Retina (tissue), 1 donor: ENCODE measurements around the gene EPYC.
"Not testable (repeated sequence)": the region's sequence is repeated elsewhere in the genome, so short reads cannot be mapped to it uniquely, and the experiment has no call there.

Experiments used
- DNase-seq: peaks from one replicate; pipeline ENCODE4 v3.0.0-alpha.2; 2016

The EPYC gene

DNA sequence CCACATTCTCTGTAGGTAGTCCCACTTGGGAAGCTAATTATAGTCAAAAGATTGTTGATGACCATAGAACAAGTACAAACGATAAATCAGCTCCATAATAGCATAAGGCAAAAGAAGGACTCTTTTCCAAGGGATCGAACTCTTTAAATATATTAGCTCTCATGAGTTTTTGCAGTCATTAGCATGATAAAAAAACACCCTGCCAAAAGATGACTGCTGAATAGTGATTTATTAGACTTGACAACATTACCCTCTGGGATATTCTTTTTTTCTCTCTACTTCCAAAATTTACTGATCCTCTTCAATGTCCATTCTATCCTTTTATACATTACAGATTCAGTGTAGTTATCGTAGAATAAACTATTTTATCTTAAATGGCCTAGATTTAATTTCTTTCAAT is 14.2 kb downstream of the EPYC start:
- no peak for DNase-seq

DNA sequence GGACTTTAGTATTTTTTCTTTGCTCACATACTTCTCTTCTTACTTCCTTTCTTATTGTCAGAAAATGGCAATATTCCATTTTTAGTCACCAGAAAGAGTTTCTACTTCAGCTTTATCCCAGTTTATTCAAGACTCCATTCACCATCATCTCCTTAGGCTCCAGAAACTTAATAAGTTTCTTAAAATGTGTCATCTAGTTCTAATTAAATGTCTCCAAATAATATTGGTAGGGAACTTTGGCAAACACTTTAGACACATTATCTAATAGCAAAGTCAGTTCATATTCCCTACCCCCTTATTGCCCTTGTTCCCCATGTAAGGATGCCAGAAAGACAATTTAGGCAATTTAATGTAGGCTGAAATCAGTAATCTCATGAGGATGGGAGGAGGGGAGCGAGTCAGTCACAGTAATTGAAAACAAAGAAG is 15.1 kb downstream of the EPYC start:
- no peak for DNase-seq

DNA sequence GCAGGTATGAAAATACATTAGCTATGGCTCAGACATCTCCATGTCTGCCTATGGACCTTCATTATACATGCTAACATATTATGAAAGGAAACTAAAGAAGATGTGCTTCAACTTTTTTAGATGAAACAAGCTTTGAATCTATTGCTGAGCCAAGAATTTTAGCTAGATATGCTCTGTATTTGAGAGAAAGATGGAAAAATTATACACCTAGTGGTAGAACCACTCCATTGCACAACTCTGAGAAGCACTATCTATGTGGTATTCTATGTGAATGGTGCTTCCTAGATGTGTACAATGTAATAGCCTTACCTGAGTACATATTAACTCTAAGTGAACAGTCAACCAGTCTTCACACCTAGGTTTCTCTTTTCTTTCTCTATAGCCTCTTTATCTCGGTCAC is 17.3 kb downstream of the EPYC start:
- DNase-seq, result no peak

DNA sequence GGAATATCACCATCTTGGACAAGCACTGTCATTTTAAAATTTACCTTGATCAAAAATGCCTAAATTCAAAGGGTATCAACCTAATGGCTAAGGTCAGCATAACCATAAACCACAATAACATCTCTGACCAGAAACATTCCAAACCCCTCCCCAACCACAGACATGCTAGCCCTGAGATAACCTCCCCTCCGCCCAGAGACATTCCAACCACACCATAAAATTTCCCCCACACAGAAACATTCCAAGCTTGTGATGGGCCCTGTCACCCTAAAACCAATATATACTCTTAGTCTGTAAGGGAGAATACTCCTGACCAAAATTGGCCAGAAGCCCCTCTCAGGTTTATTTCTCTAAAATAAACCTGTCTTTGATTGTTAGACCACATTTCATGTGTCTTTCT is 17.7 kb downstream of the EPYC start:
- no peak for DNase-seq

DNA sequence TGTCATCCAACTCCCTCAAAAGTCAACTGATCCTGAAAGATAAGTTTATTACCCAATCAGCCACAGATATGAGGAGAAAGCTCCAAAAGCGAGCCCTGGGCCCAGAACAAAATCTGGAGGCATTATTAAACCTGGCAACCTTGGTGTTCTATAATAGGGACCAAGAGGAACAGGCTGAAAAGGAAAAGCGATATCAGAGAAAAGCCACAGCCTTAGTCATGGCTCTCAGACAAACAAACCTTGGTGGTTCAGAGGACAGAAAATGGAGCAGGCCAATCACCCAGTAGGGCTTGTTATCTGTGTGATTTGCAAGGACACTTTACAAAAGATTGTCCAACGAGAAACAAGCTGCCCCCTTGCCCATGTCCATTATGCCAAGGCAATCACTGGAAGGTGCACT is 19.4 kb downstream of the EPYC start:
- DNase-seq, result not testable (repeated sequence)

DNA sequence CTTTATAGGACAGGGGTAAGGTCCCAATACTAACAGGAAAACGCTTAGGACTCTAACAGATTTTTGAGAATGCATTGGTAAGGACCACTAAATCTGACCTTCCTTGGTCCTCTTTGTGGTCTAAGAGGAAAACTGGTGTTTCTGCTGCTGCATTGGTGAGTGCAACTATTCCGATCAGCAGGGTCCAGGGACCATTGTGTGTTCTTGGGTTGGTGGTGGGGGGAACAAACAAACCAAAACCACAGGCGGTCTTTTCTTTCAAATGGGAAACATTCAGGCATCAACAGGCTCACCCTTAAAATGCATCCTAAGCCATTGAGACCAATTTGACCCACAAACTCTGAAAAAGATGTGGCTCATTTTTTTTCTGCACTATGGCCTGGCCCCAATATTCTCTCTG is 20.7 kb downstream of the EPYC start:
- DNase-seq, result no peak

DNA sequence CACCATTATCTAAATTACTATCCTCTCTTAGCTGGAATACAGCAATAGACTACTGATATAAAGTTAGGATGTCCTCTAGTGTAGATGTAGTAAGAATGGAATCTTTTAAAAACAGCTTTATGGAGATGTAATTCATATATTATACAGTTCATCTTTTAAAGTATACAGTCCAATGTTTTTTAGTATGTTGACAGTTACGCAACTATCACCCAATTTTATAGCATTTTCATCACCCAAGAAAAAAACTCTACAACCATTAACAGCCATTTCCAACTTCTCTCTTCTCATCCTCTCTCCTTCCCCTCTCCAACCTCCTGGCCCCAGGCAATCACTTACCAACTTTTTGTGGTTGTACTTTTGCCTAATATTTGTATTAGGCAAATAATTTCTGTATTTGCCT is 22.6 kb downstream of the EPYC start:
- DNase-seq, result no peak

DNA sequence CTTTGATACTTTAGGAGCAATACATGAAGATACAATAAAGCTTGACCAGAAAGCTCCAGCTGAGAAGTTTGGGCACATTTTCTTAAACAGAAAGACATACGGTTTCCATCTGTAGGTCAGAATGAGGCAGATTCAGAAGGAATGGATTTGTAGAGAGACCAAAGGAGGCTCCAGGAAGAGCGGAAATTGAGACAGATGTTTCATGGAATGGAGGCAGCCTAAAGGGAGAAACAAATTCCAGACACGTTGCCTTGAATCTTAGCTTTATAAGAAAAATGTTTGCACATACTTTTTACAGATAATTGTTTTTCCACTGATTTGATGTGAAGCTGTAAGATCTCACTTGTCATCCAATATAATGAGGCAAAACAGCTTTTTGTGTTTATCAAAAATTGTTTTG is 24.8 kb downstream of the EPYC start:
- no peak for DNase-seq

DNA sequence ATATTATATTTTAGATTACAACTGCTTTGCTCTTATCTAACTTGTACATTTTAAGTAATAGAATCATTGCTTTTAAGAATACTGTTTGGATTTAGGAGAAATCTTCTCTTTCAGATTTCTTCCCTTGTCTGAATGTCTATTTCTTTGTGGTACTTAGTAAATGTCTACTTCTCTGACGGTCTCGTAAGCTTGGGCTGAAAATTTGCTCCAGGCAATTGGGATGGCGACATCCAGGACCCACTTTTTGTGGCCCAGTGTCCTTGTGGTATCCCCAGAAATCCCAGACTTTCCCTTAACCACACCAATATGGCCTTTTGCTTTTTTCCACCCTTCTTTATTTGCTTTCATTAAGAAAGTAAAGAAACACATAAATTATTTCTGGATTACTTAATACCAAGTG is 25.8 kb downstream of the EPYC start:
- DNase-seq, result no peak

DNA sequence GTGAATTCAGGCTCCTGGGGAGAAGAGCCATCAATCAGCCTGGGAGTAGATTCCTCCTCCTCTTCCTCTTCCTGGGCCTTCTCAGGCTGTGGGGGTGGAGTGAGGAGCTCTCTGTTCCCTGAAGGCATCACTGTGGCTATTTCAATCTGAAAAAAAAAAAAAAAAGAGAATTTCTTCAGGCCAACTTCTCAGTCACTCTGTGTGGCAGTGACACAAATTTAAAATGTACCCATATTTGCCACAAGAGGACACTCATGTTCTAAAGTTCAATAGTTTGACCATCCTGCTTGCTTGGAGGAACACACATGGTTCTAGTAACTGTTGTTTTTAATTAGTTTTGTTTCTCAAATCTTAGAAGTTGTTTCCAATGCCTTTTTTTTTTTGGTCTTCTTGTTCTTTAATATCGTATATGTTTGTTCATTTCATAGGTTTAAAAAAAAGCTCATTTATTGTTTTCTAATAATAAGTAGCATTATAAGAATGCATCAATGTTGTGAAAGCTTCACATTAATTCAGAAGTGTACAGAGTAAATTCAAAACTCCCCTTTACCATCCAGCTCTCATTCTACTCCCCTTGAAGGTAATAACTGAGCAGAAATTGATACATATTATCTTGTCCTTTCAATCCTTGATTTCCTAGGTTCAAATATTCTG is 26.5 kb downstream of the EPYC start:
- DNase-seq, result peak; percentile 50

DNA sequence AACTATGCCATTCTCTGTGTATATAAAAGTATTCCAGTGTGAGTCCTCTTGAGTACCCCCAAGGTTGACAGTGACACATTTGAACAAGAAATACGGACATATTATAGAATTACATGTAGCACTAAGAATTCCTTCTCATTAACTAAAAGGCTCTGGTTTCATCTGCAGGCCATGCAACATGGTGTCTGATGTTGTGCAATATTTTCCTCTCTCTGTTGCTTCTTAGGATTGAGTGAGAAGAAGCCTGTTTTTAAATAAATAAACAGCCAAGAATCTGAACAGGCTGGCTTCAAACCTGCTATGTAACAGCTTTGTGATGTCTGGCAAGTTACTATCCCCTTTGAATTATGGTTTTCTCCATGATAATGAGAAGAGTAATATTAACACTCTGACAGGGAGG is 27.5 kb downstream of the EPYC start:
- DNase-seq, result no peak

DNA sequence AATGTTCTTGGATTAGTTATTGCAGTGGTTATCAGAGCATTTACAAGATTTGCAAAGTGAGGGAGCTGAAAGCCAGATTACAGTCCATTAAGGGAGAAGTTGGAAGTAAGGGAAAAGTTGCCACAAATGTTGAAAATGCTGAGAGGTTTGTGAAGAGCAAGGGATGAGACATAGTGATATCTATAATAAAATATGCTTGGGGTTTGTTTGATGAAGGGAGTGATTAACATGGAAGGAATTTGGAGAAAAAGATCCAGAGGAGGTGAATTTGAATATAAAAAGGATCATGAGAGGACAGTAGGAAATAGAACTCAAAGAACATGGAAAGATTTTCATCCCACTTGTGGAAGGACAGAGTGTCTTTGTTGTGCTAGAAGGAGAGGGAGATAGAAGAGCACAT is 30.5 kb downstream of the EPYC start:
- DNase-seq, result no peak

DNA sequence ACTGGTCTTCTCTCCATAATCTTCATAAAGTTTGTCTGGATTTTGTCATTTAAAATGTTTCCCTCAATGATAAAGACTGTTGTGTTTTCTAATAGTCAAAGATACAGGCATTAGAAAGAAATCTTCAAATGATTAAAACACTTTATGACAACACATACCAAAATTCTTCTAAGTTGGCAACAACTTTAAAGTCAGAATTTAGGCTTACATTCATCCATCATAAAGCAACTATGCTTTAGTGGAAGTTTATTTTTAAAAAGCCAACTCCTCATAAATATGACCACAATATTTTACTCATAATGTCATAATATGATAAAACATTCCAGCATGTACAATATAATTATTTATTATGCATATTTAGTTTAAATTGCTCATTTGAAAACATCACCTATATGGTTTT is 32.5 kb downstream of the EPYC start:
- no peak for DNase-seq

DNA sequence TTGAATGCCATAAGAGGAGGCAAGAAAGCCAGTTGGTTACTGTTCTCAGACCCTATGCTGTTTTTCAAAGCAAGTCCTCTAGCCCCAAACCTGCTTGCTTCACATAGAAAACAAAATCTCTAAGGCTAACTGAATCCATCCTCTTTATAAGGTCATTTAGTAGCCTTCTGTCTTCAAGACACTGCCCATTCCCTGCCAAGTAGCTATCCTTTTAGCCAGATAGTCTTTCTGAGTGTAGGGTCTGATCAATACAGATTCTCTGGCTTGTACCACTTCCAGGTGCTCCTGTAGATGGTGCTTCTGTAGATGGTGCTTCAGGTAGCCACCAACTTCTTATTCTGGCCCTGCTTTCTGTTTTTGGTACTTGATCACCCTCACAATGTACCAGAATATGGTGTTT is 33.9 kb downstream of the EPYC start:
- no peak for DNase-seq

DNA sequence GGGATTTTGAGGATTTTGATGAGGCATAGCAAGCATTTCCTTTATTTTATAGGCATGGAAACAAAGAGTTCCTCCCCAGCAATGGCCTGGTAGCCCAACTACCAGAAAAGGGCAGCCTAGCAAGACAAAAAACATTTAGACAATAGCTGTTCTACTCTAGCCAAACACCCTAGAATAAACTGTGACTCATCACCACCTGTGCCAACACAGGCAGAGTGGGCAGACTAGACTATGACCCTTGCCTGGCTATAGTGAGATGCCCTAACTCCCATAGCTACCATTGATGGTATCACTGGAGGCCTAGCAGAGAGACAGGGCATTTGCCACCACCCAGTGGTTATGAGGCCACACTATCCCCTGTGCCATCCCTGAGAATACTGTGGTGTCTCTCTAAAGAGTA is 34.3 kb downstream of the EPYC start:
- no peak for DNase-seq

DNA sequence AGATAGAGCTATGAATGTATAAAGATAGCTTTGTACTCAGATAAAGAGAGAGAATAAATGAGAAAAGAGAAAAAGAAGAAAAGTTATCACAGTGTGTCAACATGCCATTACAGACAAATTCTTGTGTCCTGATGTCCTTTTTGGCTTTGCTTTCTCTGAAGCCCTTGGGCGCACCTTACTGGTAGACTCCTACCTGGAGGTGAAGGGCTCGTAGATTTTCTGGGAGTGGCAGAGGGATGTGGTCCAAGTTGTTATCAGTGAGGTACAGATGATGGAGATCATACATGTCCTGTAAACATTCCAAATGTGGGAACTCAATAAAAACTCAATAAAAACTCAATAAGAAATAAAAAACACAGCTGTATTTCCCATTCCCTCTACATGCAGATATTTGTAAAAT is 34.9 kb downstream of the EPYC start:
- DNase-seq, result no peak

DNA sequence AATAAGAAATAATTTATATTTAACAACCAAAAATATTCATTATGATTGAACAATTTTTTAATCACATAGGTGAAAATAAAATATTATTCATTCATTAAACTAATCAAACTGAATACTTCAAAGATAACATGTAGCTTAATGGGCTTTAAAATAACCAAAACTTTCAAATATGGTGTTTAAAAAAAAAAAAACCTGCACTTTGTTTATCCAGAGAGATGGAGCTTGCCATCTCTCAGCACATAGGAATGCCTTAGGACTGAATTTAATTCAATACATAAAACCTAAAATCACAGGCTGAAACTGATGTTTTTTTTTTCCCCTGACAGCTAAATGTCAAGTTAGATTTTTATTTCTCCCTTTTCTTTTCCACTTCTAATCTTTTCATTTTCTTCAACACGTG is 35.4 kb downstream of the EPYC start:
- DNase-seq, result no peak

DNA sequence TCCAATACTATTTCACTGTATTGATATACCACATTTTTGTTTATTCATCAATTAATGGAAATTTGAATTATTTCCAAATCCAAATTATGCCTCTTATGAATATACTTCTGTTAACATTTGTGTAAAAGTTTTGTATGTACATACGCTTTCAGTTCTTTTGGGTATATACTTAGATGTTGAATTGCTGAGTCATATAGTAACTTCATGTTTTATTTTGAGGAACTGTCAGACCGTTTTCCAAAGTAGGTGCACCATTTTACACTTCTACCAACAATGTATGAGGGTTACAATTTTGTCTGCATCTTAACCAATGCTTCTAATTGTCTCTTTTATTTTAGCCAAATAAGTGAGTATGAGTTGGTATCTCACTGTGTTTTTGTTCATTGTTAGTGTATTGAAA is 39.6 kb downstream of the EPYC start:
- DNase-seq, result no peak

DNA sequence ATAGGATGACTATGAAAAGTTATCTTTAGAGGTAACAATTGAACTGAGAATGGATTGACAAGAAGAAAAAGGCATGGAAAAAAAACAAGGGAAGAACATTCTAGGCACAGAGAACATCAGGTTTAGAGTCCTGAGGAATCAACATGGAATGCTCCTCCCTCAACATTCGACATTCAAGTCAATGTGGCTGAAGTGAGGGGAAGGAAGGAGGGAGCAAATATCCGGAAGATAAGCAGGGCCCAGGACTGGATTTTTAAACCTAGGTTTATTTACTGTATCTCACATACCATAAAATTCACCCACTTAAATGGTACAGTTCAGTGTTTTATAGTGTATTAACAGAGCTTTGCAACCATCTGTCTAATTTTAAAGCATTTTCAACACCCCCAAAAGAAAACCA is 40.2 kb downstream of the EPYC start:
- DNase-seq, result no peak

DNA sequence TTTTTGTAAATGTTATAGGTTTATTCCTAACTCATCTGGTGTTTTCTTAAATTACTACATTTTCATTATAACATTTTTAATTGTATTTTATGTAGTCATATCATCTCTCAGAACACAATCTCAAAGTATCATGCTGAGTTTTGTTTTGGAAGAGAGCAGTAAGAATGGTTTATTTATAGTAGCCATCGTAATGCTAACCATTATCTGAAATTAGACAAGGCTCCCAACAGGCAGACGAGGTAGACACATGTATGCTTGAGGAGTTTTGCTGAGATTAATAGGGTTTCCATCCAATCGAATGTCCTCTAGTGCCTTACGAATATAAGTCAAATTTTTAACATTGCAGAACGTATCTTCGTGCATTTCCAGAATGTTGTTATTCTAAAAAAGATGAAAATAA is 40.8 kb downstream of the EPYC start:
- no peak for DNase-seq

DNA sequence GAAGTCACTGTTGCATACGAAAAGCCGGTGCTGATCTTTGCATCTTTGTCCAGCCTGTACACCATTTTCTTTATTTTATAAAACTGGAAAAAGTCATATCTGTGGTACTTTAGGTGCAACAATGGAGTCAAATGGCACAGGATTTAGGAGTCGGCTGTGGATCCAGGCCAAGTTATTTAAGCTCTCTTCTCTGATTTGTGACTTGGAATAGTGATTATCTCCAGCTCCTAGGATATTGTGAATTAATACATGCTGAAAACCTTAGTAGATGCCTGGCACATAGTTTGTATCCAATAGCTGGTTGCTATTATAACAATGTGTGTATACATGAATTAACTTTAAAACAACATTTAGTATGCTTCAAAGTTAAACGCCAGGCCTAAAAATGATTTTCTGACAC is 43.6 kb downstream of the EPYC start:
- no peak for DNase-seq

DNA sequence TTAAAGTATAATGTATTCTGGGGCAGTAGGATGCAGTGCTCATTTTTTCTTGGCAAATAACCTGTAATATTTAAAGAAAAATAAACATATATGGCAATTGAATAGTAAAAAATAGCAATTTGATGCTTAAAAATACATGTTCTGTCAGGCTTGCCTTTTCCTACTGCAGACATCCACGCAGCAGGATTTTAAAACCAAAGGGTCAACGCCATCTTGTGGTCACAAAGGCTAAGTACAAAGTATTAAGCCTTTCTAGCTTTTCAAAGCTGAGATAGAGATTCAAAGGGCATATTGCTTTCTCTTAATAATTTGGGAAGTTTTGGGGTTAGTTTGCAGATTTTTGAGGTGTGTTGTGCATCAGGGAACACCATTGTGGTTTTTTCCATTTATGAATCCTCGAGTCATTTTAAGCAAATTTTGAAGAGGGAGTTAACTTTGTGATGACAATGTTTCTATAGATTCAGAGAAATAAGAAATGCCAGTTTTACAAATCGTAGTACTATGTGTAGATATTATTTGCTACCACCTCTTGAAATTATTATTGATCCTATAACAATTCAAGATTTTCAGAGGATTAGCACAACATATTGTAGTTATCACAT is 45.1 kb downstream of the EPYC start:
- peak; percentile 38 for DNase-seq

DNA sequence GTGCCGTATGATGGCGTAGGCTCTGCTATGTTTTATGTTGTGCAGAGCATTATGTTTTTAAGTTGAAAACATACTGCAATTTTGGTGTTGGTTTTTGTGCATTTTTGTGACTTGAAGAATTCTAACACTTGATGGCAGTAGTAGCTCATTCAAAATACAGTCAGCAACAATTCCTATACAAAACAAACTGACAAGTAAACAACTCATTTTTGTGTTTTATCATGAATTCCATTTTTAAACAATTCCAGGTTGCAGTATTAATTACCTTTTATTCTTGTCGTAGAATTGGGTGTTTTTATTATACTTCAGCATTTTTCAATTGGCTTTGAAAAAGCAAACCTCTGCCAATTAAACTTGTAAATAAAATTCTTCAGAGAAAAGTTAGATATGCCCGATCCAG is 45.7 kb downstream of the EPYC start:
- no peak for DNase-seq

DNA sequence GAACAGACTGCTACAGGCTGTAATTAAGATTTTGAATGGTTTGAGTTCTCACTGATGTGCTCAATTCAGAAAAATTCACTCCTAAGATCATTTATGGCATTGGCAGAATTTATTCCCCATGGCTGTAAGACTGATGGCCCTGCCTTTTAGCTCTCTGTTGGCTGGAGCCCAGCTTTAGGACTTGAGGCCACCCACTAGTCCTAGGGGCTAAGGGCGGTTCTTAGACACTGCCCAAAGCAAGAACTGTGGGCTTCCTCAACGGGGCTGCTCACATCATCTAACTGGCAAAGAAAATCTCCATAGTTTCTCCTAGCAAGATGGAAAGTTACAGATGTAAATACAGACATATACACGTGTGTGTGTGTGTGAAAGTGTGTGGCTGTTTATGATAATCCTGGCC is 46.4 kb downstream of the EPYC start:
- no peak for DNase-seq

DNA sequence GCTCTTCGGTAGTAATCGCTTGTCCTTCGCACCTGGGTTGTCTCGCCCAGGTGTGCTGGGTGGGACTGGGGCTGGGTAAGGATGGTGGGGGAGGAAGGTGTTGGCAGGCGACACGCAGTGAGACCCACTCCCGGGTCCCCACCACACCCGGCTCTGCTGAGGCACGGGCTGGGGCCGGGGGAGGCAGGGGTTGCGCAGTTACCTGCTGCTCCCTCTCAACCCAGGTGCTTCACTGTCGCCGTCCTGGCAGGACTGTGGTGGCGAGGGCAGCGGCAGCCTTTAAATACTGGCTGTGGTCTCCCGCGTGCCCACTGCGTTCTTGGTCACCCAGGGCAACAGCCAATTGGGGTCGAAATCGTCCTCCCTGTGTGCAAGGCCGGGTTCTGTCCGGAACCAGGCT is 49.9 kb downstream of the EPYC start, which contains the start of gene CCER1:
TSS of gene CCER1 (minus strand) at position 256 of the 400 bp plus-strand sequence. CDS start 434 bp downstream, outside the sequence.
- DNase-seq, result no peak
